HEK293 (cell line): ENCODE measurements around the gene PDLIM7.

ENCODE experiments used
- CTCF ChIA-PET: fragments of 350-600 bp; formaldehyde crosslinking; extraction: SDS; loops from one replicate; lab custom pipeline; 2021; ENCODE audit warnings: antibody characterized with exemption; lab: Yijun Ruan, JAX
- POLR2A ChIA-PET: fragments of 300-600 bp; formaldehyde crosslinking; extraction: SDS; loops from one replicate; lab custom pipeline; 2020; ENCODE audit warnings: antibody characterized with exemption, inconsistent platforms; lab: Yijun Ruan, JAX
- H3K27ac ChIP-seq: fragments of 200-500 bp; sonication (Bioruptor generic); 2 replicates; pipeline ENCODE4 v1.5.1; 2014; ENCODE audit warnings: low read depth, low read length, control low read depth, inconsistent platforms; ENCODE audit errors: extremely low read depth
- H3K36me3 ChIP-seq, 2 experiments: fragments of 200-500 bp in 1 of 2; sonication (Bioruptor generic) in 1 of 2; 1 replicate in 1 of 2; 2 replicates in 1 of 2; pipeline ENCODE4 v1.5.1; 2014 to 2017; ENCODE audit warnings: inconsistent platforms in 2 of 2, low read length in 2 of 2; ENCODE audit not compliant: control insufficient read depth in 2 of 2, insufficient read depth in 1 of 2
- H3K4me1 ChIP-seq: fragments of 200-500 bp; sonication (Bioruptor generic); 2 replicates; pipeline ENCODE4 v1.5.1; 2014; ENCODE audit warnings: mild to moderate bottlenecking, low read length, inconsistent platforms; ENCODE audit not compliant: control insufficient read depth, insufficient read depth
- H3K4me3 ChIP-seq: 2 replicates; pipeline ENCODE4 v1.5.1; 2011; ENCODE audit warnings: low read depth, mild to moderate bottlenecking, control low read depth, low read length, moderate library complexity
- H3K9me3 ChIP-seq: fragments of 200-500 bp; sonication (Bioruptor generic); 2 replicates; pipeline ENCODE4 v1.5.1; 2014; ENCODE audit warnings: low read depth, low read length, inconsistent platforms; ENCODE audit not compliant: control insufficient read depth, insufficient read depth
- HOXC10 ChIP-seq: sonication (generic); formaldehyde crosslinking; IDR thresholded peaks from 2 replicates; pipeline ENCODE4 v1.8.1; 2023; ENCODE audit warnings: mild to moderate bottlenecking, missing genetic modification reagents
- IKZF3 ChIP-seq: fragments of 450-650 bp; IDR thresholded peaks from 2 replicates; pipeline ENCODE4 v1.5.0; 2018; ENCODE audit warnings: missing biosample characterization, mild to moderate bottlenecking, missing genetic modification characterization, moderate library complexity
- KLF16 ChIP-seq: fragments of 450-650 bp; formaldehyde crosslinking; IDR thresholded peaks from 2 replicates; pipeline ENCODE4 v1.5.1; 2017; ENCODE audit warnings: missing biosample characterization, missing genetic modification characterization
- PRDM1 ChIP-seq: fragments of 450-650 bp; formaldehyde crosslinking; IDR thresholded peaks from 2 replicates; pipeline ENCODE4; 2016; ENCODE audit warnings: missing biosample characterization, missing genetic modification characterization
- SCRT1 ChIP-seq: fragments of 450-650 bp; formaldehyde crosslinking; IDR thresholded peaks from 2 replicates; pipeline ENCODE4 v1.5.1; 2016; ENCODE audit warnings: missing biosample characterization, missing genetic modification characterization, borderline replicate concordance
- WT1 ChIP-seq: fragments of 450-650 bp; formaldehyde crosslinking; IDR thresholded peaks from 2 replicates; pipeline ENCODE4 v1.5.1; 2016; ENCODE audit warnings: missing biosample characterization, missing genetic modification characterization
- ZNF133 ChIP-seq: fragments of 450-650 bp; formaldehyde crosslinking; IDR thresholded peaks from 2 replicates; pipeline ENCODE4 v1.5.1; 2016; ENCODE audit warnings: missing biosample characterization, missing genetic modification characterization
- ZNF140 ChIP-seq: fragments of 450-650 bp; formaldehyde crosslinking; IDR thresholded peaks from 2 replicates; pipeline ENCODE4 v1.5.1; 2016; ENCODE audit warnings: missing biosample characterization, missing genetic modification characterization
- ZNF202 ChIP-seq: fragments of 450-650 bp; formaldehyde crosslinking; IDR thresholded peaks from 2 replicates; pipeline ENCODE4 v1.5.1; 2016; ENCODE audit warnings: missing biosample characterization, missing genetic modification characterization, borderline replicate concordance
- ZNF239 ChIP-seq: fragments of 450-650 bp; formaldehyde crosslinking; IDR thresholded peaks from 2 replicates; pipeline ENCODE4 v1.5.1; 2016; ENCODE audit warnings: missing biosample characterization, missing genetic modification characterization
- ZNF266 ChIP-seq: fragments of 450-650 bp; formaldehyde crosslinking; IDR thresholded peaks from 2 replicates; pipeline ENCODE4 v1.5.1; 2016; ENCODE audit warnings: missing biosample characterization, missing genetic modification characterization, low read depth
- ZNF544 ChIP-seq: fragments of 450-650 bp; formaldehyde crosslinking; IDR thresholded peaks from 2 replicates; pipeline ENCODE4 v1.5.0; 2017; ENCODE audit warnings: missing biosample characterization, missing genetic modification characterization
- ZNF548 ChIP-seq: fragments of 450-650 bp; formaldehyde crosslinking; IDR thresholded peaks from 2 replicates; pipeline ENCODE4 v1.5.1; 2016; ENCODE audit warnings: missing biosample characterization, missing genetic modification characterization
- ZNF610 ChIP-seq: fragments of 450-650 bp; formaldehyde crosslinking; IDR thresholded peaks from 2 replicates; pipeline ENCODE4 v1.5.1; 2016; ENCODE audit warnings: missing biosample characterization, missing genetic modification characterization, borderline replicate concordance
- ZNF677 ChIP-seq: fragments of 450-650 bp; IDR thresholded peaks from 2 replicates; pipeline ENCODE4 v1.5.0; 2018; ENCODE audit warnings: missing biosample characterization, mild to moderate bottlenecking, missing genetic modification characterization, moderate library complexity
- ZNF701 ChIP-seq: fragments of 450-650 bp; formaldehyde crosslinking; IDR thresholded peaks from 2 replicates; pipeline ENCODE4 v1.5.1; 2016; ENCODE audit warnings: missing biosample characterization, missing genetic modification characterization
- ZNF768 ChIP-seq: fragments of 450-650 bp; formaldehyde crosslinking; IDR thresholded peaks from 2 replicates; pipeline ENCODE4 v1.5.1; 2018; ENCODE audit warnings: missing biosample characterization, mild to moderate bottlenecking, missing genetic modification characterization
- ZSCAN18 ChIP-seq: fragments of 450-650 bp; formaldehyde crosslinking; IDR thresholded peaks from 2 replicates; pipeline ENCODE4 v1.5.1; 2016; ENCODE audit warnings: missing biosample characterization, missing genetic modification characterization
- TF ChIP-seq, protein P1 (sequence below): fragments of 450-650 bp; IDR thresholded peaks from 2 replicates; pipeline ENCODE4 v1.5.1; 2018; ENCODE audit warnings: missing biosample characterization, mild to moderate bottlenecking, missing genetic modification characterization

PDLIM7 gene

GRCh38 chr5:177504086-177505056 is 7.0 kb upstream of the PDLIM7 start:
- CTCF ChIA-PET, result interaction anchor here (0.5 to 1.7 kb wide), 6 partner anchors 13 to 558 kb away, joined by 3 to 6 read pairs (median 4); no protein-coding TSS in a partner anchor
- Histone ChIP-seq H3K27ac (no peak overlapping the region), H3K9me3 (no peaks in the 10 kb centered on the region), H3K4me3 (no peak overlapping the region), H3K36me3 (peaks cover 0 to 10% of the 10 kb centered on the region in 2 experiments; a peak in 1 of 3 replicates), H3K4me1 (no peaks in the 10 kb centered on the region)
- POLR2A ChIA-PET, result interaction anchor here (0.5 to 1.3 kb wide), 4 partner anchors 10 to 713 kb away, joined by 3 read pairs; no protein-coding TSS in a partner anchor
- TF ChIP-seq HOXC10 (CRISPR knock-in tag) (no peak), SCRT1 (tag by site-specific recombination) (no peak), ZNF239 (tag by site-specific recombination) (no peak), ZNF701 (no peak), ZNF677 (tag by site-specific recombination) (no peak), ZNF610 (tag by site-specific recombination) (no peak), ZSCAN18 (tag by site-specific recombination) (no peak), ZNF140 (tag by site-specific recombination) (no peak), IKZF3 (tag by site-specific recombination) (no peak), ZNF133 (no peak), KLF16 (tag by site-specific recombination) (no peak), ZNF544 (tag by site-specific recombination) (no peak), ZNF266 (no peak)
- TF ChIP-seq, protein P1, sequence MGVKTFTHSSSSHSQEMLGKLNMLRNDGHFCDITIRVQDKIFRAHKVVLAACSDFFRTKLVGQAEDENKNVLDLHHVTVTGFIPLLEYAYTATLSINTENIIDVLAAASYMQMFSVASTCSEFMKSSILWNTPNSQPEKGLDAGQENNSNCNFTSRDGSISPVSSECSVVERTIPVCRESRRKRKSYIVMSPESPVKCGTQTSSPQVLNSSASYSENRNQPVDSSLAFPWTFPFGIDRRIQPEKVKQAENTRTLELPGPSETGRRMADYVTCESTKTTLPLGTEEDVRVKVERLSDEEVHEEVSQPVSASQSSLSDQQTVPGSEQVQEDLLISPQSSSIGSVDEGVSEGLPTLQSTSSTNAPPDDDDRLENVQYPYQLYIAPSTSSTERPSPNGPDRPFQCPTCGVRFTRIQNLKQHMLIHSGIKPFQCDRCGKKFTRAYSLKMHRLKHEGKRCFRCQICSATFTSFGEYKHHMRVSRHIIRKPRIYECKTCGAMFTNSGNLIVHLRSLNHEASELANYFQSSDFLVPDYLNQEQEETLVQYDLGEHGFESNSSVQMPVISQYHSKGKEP (tag by site-specific recombination), result no peak

DNA sequence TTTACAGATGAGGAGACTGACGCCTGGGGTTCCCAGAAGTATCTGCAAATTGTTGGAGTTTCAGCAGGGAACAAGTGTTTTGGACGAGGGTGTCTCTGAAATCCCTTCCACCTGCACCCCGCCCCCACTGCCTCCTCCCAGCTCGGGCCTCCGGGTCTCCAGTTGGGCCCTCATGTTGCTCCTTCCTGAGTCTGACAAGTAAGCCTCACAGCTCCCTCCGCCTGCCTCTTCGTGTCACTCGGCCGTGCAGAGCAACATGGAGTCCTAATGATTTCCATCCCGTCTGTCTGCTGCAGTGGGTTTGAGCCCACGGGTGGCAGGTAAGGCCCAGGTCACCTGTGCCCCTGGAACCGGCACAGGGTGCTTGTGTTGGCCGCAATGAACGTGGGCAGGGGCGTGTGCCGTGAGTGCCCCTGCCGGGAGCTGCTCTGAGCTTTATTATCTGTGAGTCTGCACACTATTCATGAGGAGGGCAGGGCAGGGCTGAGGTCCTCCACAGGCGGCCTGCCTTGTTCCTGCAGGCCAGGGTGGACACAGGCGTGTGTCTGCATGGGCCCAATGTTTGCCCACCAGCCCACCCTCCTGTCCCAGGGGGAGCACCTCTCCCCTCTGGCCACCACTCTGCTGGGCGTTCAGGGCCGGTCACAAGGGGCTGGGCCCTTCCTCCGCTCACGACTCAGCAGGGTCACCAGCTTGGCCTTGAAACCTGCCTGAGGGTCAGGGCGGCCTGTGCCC is 6.1 kb upstream of the PDLIM7 start:
- H3K27ac ChIP-seq, result no peak overlapping the region
- no peaks in the 10 kb centered on the region for H3K9me3 ChIP-seq
- TF ChIP-seq ZNF548 (tag by site-specific recombination), result no peak
- TF ChIP-seq ZNF202, result no peak
- TF ChIP-seq PRDM1 (tag by site-specific recombination), result no peak
- no peak for TF ChIP-seq WT1
- no peak for TF ChIP-seq ZNF768 (tag by site-specific recombination)
- no peaks in the 10 kb centered on the region for H3K4me1 ChIP-seq
- no peak overlapping the region for H3K4me3 ChIP-seq
- peaks cover 0 to 2% of the 10 kb centered on the region in 2 experiments; a peak in 1 of 3 replicates for H3K36me3 ChIP-seq
- ChIA-PET CTCF (interaction anchor here (0.6 to 5.0 kb wide), 7 partner anchors 12 to 100 kb away, joined by 3 to 54 read pairs (median 5); no protein-coding TSS in a partner anchor), POLR2A (interaction anchor here (0.5 to 1.3 kb wide), 3 partner anchors 12 to 714 kb away, joined by 3 read pairs; no protein-coding TSS in a partner anchor)
